B cell (primary cell): ENCODE data around the gene DYDC1.
"Not testable (repeated sequence)": the region's sequence is repeated elsewhere in the genome, so short reads cannot be mapped to it uniquely, and the experiment has no call there.

ENCODE experiments used
- CTCF ChIP-seq: fragments of 200-600 bp; IDR thresholded peaks from one replicate; pipeline ENCODE4 v1.8.0; 2022; ENCODE audit warnings: antibody characterized with exemption, mild to moderate bottlenecking
- EZH2 ChIP-seq: IDR thresholded peaks from 2 replicates; pipeline ENCODE4 v1.6.1; 2012; ENCODE audit warnings: borderline replicate concordance, low read depth, mild to moderate bottlenecking, moderate library complexity, low read length; ENCODE audit not compliant: insufficient read depth, poor library complexity, severe bottlenecking

- not testable (repeated sequence) for TF ChIP-seq EZH2, CTCF
Observed at GRCh38 chr10:80305989-80306388, 50.6 kb downstream of the DYDC1 start.
